Right lobe of liver (tissue), 4 donors: Measurements from ENCODE around the gene DYNLL1.

Experiments used
- POLR2A ChIP-seq: fragments of 450-650 bp; IDR thresholded peaks from one replicate; pipeline ENCODE4 v1.6.1; 2017; ENCODE audit warnings: antibody characterized with exemption, mild to moderate bottlenecking
- TF ChIP-seq, protein P1 (sequence below), 4 donors: fragments of 200-600 bp in 3 of 4; fragments of 450-650 bp in 1 of 4; IDR thresholded peaks; one replicate each; pipeline versions ENCODE4 v1.5.1 to v1.8.0; 2016 to 2022; ENCODE audit warnings: antibody characterized with exemption in 4 of 4, mild to moderate bottlenecking in 2 of 4
- donor health status: DM: no; HTN: no; CAD: no.
- donor health status: DM: no; HTN: no; CAD: no.
- donor health status: DM: no; HTN: yes; CAD: no.

- TF ChIP-seq, protein P1, sequence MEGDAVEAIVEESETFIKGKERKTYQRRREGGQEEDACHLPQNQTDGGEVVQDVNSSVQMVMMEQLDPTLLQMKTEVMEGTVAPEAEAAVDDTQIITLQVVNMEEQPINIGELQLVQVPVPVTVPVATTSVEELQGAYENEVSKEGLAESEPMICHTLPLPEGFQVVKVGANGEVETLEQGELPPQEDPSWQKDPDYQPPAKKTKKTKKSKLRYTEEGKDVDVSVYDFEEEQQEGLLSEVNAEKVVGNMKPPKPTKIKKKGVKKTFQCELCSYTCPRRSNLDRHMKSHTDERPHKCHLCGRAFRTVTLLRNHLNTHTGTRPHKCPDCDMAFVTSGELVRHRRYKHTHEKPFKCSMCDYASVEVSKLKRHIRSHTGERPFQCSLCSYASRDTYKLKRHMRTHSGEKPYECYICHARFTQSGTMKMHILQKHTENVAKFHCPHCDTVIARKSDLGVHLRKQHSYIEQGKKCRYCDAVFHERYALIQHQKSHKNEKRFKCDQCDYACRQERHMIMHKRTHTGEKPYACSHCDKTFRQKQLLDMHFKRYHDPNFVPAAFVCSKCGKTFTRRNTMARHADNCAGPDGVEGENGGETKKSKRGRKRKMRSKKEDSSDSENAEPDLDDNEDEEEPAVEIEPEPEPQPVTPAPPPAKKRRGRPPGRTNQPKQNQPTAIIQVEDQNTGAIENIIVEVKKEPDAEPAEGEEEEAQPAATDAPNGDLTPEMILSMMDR (IDR thresholded peaks at IDR 0.05): no peak
- no peak for TF ChIP-seq POLR2A
Measured at GRCh38 chr12:120490325-120490724, 5.6 kb upstream of the DYNLL1 start.
